ENCODE data around the gene TTLL5.

GRCh38 chr14:75982266-75983018 lies 321.4 kb downstream of the TTLL5 start:
- peak; percentile 28 to 71 for TF ChIP-seq CTCF (conservative IDR thresholded peaks at IDR 0.05 in 1 of 2, IDR thresholded peaks at IDR 0.05 in 1 of 2; ENCODE audit: extremely low read depth in 1 of 2, insufficient read depth in 1 of 2, low read depth in 1 of 2, low read length in 2 of 2)
- TF ChIP-seq EZH2 (IDR thresholded peaks at IDR 0.05; ENCODE audit: borderline replicate concordance, low read length) = no peak
